Activated naive CD8-positive, alpha-beta T cell treated with anti-CD3 and anti-CD28 coated beads, Interleukin-2, amount 50 U/mL, for 24 hours (primary cell): ENCODE results near the gene CTIF.

Experiments
- ATAC-seq: fragments of 150-1000 bp; cut with Tn5 transposase; one replicate; pipeline ENCODE4 v1.10.0; 2021
- DNase-seq: peaks from one replicate; pipeline ENCODE4 v3.0.0; 2021
- H3K27ac Mint-ChIP-seq: one replicate; pipeline ENCODE4 v1.8.0; 2021; ENCODE audit warnings: mild to moderate bottlenecking, mixed read lengths
- H3K27me3 Mint-ChIP-seq: one replicate; pipeline ENCODE4 v1.8.0; 2021; ENCODE audit warnings: mixed read lengths
- H3K36me3 Mint-ChIP-seq: one replicate; pipeline ENCODE4 v1.8.0; 2021; ENCODE audit warnings: low read depth, mixed read lengths
- H3K4me1 Mint-ChIP-seq: one replicate; pipeline ENCODE4 v1.8.0; 2021; ENCODE audit warnings: mixed read lengths
- H3K4me3 Mint-ChIP-seq: one replicate; pipeline ENCODE4 v1.8.0; 2021; ENCODE audit warnings: mild to moderate bottlenecking, moderate library complexity, mixed read lengths
- H3K9me3 Mint-ChIP-seq: one replicate; pipeline ENCODE4 v1.8.0; 2021; ENCODE audit warnings: mixed read lengths

The CTIF gene

GRCh38 chr18:48791636-48792105 lies 252.8 kb downstream of the CTIF start:
- Mint-ChIP-seq H3K9me3 (no peaks in the 10 kb centered on the region), H3K36me3 (no peaks in the 10 kb centered on the region), H3K27me3 (no peaks in the 10 kb centered on the region), H3K27ac (peak overlapping the region; percentile 49), H3K4me1 (peaks cover 7% of the 10 kb centered on the region), H3K4me3 (no peak overlapping the region)
- no peak for DNase-seq
- ATAC-seq: no peak

- Mint-ChIP-seq H3K27me3 (no peaks in the 10 kb centered on the region), H3K4me3 (no peak overlapping the region), H3K4me1 (peaks cover 7% of the 10 kb centered on the region), H3K27ac (no peak overlapping the region), H3K36me3 (no peaks in the 10 kb centered on the region), H3K9me3 (no peaks in the 10 kb centered on the region)
- DNase-seq (no peak), ATAC-seq (no peak)
These were observed 253.3 kb downstream of the CTIF start for GRCh38 chr18:48792141-48792540.

DNA sequence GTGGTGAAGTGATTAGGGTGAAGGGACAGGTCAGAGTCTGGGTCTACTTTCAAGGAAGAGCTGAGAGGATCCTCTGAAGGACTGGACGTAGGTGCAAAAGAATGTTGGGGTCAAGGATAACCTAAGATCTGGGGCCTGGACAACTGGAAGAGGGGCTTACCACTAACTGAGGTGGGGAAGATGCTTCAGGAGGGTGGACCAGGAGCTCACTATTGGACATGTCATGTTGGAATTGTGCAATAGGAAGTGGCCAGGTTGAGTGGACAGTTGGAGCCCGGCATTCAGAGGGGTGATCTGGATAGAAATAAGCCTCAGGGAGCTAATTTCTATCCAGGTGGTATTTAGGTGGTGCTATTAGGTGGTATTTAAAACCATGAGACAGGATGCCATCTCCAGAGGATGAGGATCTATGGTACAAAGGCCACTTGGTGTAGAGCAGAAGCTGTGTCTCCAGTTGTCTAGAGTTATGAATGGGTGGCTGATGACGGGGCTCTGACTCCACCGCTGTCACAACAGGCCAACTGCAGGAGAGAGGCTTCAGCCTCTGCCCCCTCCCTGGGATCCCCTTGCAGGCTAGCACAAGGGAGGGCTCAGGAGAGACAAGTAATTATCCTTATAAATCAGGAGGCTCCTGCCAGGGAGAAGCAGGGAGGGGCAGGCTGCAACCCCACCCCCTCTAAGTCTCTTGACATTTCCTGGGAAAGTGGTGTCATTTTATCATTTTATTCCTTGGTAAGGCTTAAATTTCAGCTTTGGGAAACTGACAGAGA lies 254.0 kb downstream of the CTIF start:
- Mint-ChIP-seq H3K9me3 (no peaks in the 10 kb centered on the region), H3K4me3 (no peak overlapping the region), H3K4me1 (peaks cover 7% of the 10 kb centered on the region), H3K36me3 (no peaks in the 10 kb centered on the region), H3K27ac (no peak overlapping the region), H3K27me3 (no peaks in the 10 kb centered on the region)
- DNase-seq (no peak), ATAC-seq (peak; percentile 21)

- no peak for ATAC-seq
- H3K4me3 Mint-ChIP-seq: no peak overlapping the region
- no peaks in the 10 kb centered on the region for H3K27me3 Mint-ChIP-seq
These were observed 255.6 kb downstream of the CTIF start for GRCh38 chr18:48794251-48794970.

DNA sequence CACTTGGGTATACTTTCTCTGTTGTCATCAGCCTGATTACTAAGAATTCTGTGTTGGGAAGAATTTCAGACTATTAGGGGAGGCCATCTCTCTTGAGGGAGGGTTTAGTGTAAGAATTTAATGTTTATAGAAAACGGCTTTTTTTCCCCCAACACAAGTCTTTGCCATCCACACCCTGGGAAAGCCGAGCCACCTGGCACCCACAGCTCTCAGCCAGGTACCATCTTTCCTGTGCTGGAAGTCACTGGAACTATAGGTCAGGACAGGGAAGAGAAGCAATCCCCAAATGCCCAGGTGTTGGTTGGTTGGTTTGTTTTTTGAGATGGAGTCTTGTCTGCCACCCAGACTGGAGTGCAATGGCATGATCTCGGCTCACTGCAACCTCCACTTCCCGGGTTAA lies 256.9 kb downstream of the CTIF start:
- H3K27me3 Mint-ChIP-seq: no peaks in the 10 kb centered on the region
- peaks cover 27% of the 10 kb centered on the region for H3K4me1 Mint-ChIP-seq
- no peaks in the 10 kb centered on the region for H3K9me3 Mint-ChIP-seq
- DNase-seq (no peak), ATAC-seq (no peak)
- H3K27ac Mint-ChIP-seq: no peak overlapping the region
- H3K36me3 Mint-ChIP-seq: no peaks in the 10 kb centered on the region
- no peak overlapping the region for H3K4me3 Mint-ChIP-seq

More at GRCh38 chr18:48794251-48794970, 255.6 kb downstream of the CTIF start:
- Mint-ChIP-seq H3K27ac (no peak overlapping the region), H3K9me3 (no peaks in the 10 kb centered on the region), H3K36me3 (no peaks in the 10 kb centered on the region), H3K4me1 (peaks cover 14% of the 10 kb centered on the region)
- DNase-seq: no peak

GRCh38 chr18:48796491-48797205 lies 257.8 kb downstream of the CTIF start:
- ATAC-seq (no peak), DNase-seq (no peak)
- Mint-ChIP-seq H3K4me3 (no peak overlapping the region), H3K9me3 (no peaks in the 10 kb centered on the region), H3K4me1 (peaks cover 31% of the 10 kb centered on the region), H3K36me3 (no peaks in the 10 kb centered on the region), H3K27ac (no peak overlapping the region), H3K27me3 (no peaks in the 10 kb centered on the region)

DNA sequence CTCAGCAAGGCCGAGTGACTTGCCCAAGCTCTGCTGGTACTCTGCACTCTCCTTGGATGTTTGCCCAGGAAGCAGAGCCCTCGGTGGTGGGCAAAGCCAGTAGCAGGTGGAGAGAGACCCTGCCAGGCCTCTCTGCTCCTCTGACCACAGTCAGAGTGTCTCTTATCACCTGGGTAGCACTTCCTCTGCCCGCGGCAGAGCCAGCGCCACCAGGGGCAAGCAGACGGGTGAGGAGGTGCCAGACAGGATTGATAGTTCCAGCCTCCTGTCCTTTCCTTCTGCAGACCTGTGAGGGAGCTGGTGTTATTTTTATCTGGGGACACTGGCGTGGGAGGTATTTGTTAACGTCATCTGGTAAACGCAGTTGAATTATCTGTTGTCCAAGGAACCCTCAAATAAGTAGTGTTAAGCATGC lies 259.0 kb downstream of the CTIF start:
- no peaks in the 10 kb centered on the region for H3K36me3 Mint-ChIP-seq
- no peaks in the 10 kb centered on the region for H3K27me3 Mint-ChIP-seq
- H3K4me1 Mint-ChIP-seq: peaks cover 41% of the 10 kb centered on the region
- no peak overlapping the region for H3K4me3 Mint-ChIP-seq
- no peaks in the 10 kb centered on the region for H3K9me3 Mint-ChIP-seq
- no peak overlapping the region for H3K27ac Mint-ChIP-seq
- no peak for DNase-seq
- no peak for ATAC-seq

DNA sequence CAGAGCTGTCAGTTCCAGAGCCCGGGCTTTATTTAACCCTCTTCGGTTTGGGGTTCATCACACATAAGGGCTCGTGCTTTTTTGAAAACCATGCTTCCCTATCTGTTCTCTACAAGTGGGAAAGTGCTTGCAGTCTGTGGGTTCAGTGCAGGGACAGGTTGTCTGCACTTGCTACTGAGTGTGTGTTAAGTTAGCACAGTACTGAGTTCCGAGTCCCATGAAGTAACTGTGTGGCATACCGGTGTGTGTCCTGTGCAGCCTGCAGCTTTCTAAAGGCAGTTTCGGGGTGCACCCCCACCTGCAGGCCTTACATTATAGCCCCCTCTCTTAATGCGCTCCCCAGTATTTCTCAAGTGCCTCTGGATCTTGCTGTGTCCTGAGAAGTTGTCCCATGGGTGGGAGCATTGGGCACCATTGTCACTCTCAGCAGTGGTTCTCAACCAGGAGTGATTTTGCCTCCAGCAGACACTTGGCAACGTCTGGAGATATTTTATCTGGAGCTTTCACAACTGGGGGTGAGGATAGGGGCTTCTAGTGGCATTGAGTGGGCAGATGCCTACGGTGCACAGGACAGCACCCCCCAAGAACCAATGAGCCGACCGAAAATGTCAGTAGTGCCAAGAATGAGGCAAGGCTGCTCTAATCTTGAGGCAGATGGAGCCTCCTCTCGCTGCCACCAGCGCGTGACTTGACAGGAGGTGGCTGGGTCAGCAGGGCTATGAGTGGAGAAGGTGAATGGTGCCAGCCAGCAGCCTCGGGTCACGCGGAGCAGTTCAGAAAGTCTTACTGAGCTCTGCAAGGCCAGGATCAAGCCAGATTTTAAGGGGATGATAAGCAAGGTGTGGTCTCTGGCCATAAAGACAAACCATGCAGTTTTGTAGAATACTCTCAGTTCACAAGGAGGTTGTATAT lies 259.8 kb downstream of the CTIF start:
- ATAC-seq (no peak), DNase-seq (peak; percentile 1)
- Mint-ChIP-seq H3K4me1 (peaks cover 49% of the 10 kb centered on the region), H3K27ac (peak overlapping the region; percentile 39), H3K9me3 (no peaks in the 10 kb centered on the region), H3K36me3 (no peaks in the 10 kb centered on the region), H3K27me3 (no peaks in the 10 kb centered on the region), H3K4me3 (no peak overlapping the region)

DNA sequence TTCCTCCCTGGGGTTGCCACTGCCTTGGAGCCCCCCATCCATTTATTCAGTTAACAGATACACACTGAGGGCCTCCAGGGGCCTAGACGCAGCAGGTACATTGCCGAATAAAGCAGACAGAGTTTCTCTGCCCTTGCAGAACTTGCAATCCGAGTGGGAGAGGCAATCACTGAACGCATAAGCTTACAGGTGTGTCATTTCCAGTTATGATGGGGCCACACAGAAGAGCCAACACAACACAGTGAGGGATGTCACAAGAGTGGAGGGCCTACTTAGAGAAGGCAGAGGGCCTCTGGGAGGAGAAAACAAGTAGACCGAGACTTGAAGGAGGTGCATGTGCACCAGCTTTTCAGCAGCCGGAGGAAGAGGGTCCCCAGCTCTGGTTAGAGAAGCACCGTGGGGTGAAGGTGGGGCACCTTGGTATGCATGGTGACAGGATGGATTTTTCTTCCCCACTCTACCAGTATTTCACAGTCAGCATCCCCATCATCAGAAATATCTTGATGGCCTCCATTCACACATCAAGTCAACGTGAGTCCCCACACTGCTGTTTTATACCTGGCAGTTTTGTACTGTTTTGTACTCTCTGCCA lies 261.0 kb downstream of the CTIF start:
- Mint-ChIP-seq H3K4me1 (peaks cover 59% of the 10 kb centered on the region), H3K27ac (peak overlapping the region; percentile 91), H3K36me3 (no peaks in the 10 kb centered on the region), H3K9me3 (no peaks in the 10 kb centered on the region), H3K4me3 (no peak overlapping the region), H3K27me3 (no peaks in the 10 kb centered on the region)
- DNase-seq: peak; percentile 1
- ATAC-seq: no peak

DNA sequence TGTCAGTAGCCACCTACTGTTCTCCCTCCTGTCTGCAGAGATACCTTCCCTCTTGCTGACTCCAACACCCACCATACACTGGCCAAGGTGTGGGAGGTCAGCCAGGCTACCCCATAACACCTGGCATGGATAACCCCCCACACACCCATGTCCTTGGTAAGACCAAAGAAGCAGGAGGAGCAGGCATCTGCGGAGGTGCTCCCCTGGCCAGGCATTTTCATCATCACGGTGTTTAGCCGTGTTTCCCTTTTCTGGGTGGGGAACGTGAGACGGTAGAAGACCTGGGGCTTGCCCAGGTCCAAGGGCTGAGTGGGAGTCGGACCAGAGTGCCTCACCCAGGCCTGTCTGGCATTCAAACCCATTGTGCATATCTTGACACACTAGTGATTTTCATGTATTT lies 261.6 kb downstream of the CTIF start:
- Mint-ChIP-seq H3K36me3 (no peaks in the 10 kb centered on the region), H3K9me3 (no peaks in the 10 kb centered on the region), H3K4me1 (peaks cover 66% of the 10 kb centered on the region), H3K27ac (peak overlapping the region; percentile 91), H3K4me3 (no peak overlapping the region), H3K27me3 (no peaks in the 10 kb centered on the region)
- ATAC-seq (no peak), DNase-seq (no peak)

- Mint-ChIP-seq H3K36me3 (no peaks in the 10 kb centered on the region), H3K4me3 (peak overlapping the region; percentile 59)
- peak; percentile 75 for ATAC-seq
These were observed 262.3 kb downstream of the CTIF start for GRCh38 chr18:48800876-48801727.

GRCh38 chr18:48801728-48802542 lies 263.1 kb downstream of the CTIF start:
- H3K27ac Mint-ChIP-seq: peak overlapping the region; percentile 91
- no peaks in the 10 kb centered on the region for H3K9me3 Mint-ChIP-seq
- peak overlapping the region; percentile 59 for H3K4me3 Mint-ChIP-seq
- no peaks in the 10 kb centered on the region for H3K36me3 Mint-ChIP-seq
- H3K27me3 Mint-ChIP-seq: no peaks in the 10 kb centered on the region
- DNase-seq: no peak
- no peak for ATAC-seq
- H3K4me1 Mint-ChIP-seq: peaks cover 79% of the 10 kb centered on the region

More at GRCh38 chr18:48800876-48801727, 262.3 kb downstream of the CTIF start:
- peak overlapping the region; percentile 91 for H3K27ac Mint-ChIP-seq
- H3K9me3 Mint-ChIP-seq: no peaks in the 10 kb centered on the region
- no peaks in the 10 kb centered on the region for H3K27me3 Mint-ChIP-seq
- DNase-seq: peak; percentile 46
- H3K4me1 Mint-ChIP-seq: peaks cover 71% of the 10 kb centered on the region
